RCC 7860 (cell line): ENCODE measurements around the gene PWWP2A.
"Not testable (repeated sequence)": the region's sequence is repeated elsewhere in the genome, so short reads cannot be mapped to it uniquely, and the experiment has no call there.

Experiments
- DNase-seq: peaks from one replicate; pipeline ENCODE4 v3.0.0-alpha.2; 2015; ENCODE audit warnings: low spot score
- FAIRE-seq: peaks from 2 replicates; lab custom pipeline; 2012; peaks lifted over from hg19 to GRCh38; lab: Jason Lieb, UNC

The PWWP2A gene

GRCh38 chr5:160119142-160119904 lies at the start of gene PWWP2A:
Gene PWWP2A, minus strand, starts transcription at chr5:160119450. Its CDS starts 62 bp downstream, at chr5:160119388.
- DNase-seq (peak; percentile 99), FAIRE-seq (peak; percentile 98)

- FAIRE-seq, result no peak
- no peak for DNase-seq
Measured at GRCh38 chr5:160167624-160168165, 48.4 kb upstream of the PWWP2A start.

GRCh38 chr5:160166973-160167623 lies 47.8 kb upstream of the PWWP2A start:
- FAIRE-seq (no peak), DNase-seq (no peak)

- FAIRE-seq (no peak), DNase-seq (no peak)
Measured at GRCh38 chr5:160166069-160166972, 47.1 kb upstream of the PWWP2A start.

- FAIRE-seq, result peak; percentile 98
- DNase-seq, result peak; percentile 99
Measured at GRCh38 chr5:160165137-160166068, 46.2 kb upstream of the PWWP2A start.

GRCh38 chr5:160162910-160163309 lies 43.7 kb upstream of the PWWP2A start:
- FAIRE-seq (no peak), DNase-seq (no peak)

GRCh38 chr5:160161626-160162025 lies 42.4 kb upstream of the PWWP2A start:
- DNase-seq (no peak), FAIRE-seq (no peak)

GRCh38 chr5:160160875-160161274 lies 41.6 kb upstream of the PWWP2A start:
- not testable (repeated sequence) for FAIRE-seq

GRCh38 chr5:160159991-160160792 lies 40.9 kb upstream of the PWWP2A start:
- no peak for DNase-seq
- no peak for FAIRE-seq

More at GRCh38 chr5:160160875-160161274, 41.6 kb upstream of the PWWP2A start:
- DNase-seq, result not testable (repeated sequence)

GRCh38 chr5:160158087-160158486 lies 38.8 kb upstream of the PWWP2A start:
- no peak for FAIRE-seq
- DNase-seq, result no peak

- FAIRE-seq (no peak), DNase-seq (no peak)
Measured at GRCh38 chr5:160155017-160155750, 35.9 kb upstream of the PWWP2A start.

- DNase-seq (no peak), FAIRE-seq (no peak)
Measured at GRCh38 chr5:160152901-160153300, 33.7 kb upstream of the PWWP2A start.

GRCh38 chr5:160152287-160152686 lies 33.0 kb upstream of the PWWP2A start:
- FAIRE-seq, result no peak

GRCh38 chr5:160151017-160151416 lies 31.8 kb upstream of the PWWP2A start:
- FAIRE-seq (no peak), DNase-seq (no peak)

More at GRCh38 chr5:160152287-160152686, 33.0 kb upstream of the PWWP2A start:
- DNase-seq, result no peak

- FAIRE-seq (no peak), DNase-seq (no peak)
Measured at GRCh38 chr5:160150381-160150780, 31.1 kb upstream of the PWWP2A start.

- DNase-seq, FAIRE-seq: not testable (repeated sequence)
Measured at GRCh38 chr5:160144436-160144835, 25.2 kb upstream of the PWWP2A start.

GRCh38 chr5:160134332-160134731 lies 15.1 kb upstream of the PWWP2A start:
- no peak for FAIRE-seq
- DNase-seq, result no peak

GRCh38 chr5:160133918-160134304 lies 14.7 kb upstream of the PWWP2A start:
- FAIRE-seq, result no peak
- DNase-seq, result no peak
